SK-N-SH treated with all-trans-retinoic acid at 6 μM for 48 hours (cell line): ENCODE measurements around the gene GRIA4.

Source experiments
- ATAC-seq: fragments of 200-7000 bp; cut with Tn5 transposase; 3 replicates; pipeline ENCODE4 v1.9.1; 2020; ENCODE audit warnings: mild to moderate bottlenecking, moderate library complexity
- ARNTL ChIP-seq: fragments of 450-650 bp; formaldehyde crosslinking; IDR thresholded peaks from 2 replicates; pipeline ENCODE4 v1.5.0; 2020; ENCODE audit warnings: low read depth, mild to moderate bottlenecking, moderate library complexity, borderline replicate concordance
- BACH2 ChIP-seq: fragments of 250-450 bp; sonication (Bioruptor Pico); IDR thresholded peaks from 2 replicates; pipeline ENCODE4 v1.9.0; 2021; ENCODE audit warnings: mild to moderate bottlenecking, borderline replicate concordance
- CREB5 ChIP-seq: fragments of 250-450 bp; sonication (Bioruptor Pico); IDR thresholded peaks from 2 replicates; pipeline ENCODE4 v1.5.1; 2020; ENCODE audit warnings: low read depth, mild to moderate bottlenecking, moderate library complexity
- CSDC2 ChIP-seq: fragments of 250-450 bp; sonication (Bioruptor Pico); IDR thresholded peaks from 2 replicates; pipeline ENCODE4 v1.5.0; 2020; ENCODE audit warnings: mild to moderate bottlenecking, moderate library complexity
- CSRNP3 ChIP-seq: fragments of 250-450 bp; sonication (Bioruptor Pico); IDR thresholded peaks from 2 replicates; pipeline ENCODE4 v1.5.1; 2021; ENCODE audit warnings: mild to moderate bottlenecking, moderate library complexity
- GLIS3 ChIP-seq: fragments of 250-450 bp; sonication (Bioruptor Pico); IDR thresholded peaks from 2 replicates; pipeline ENCODE4 v1.5.0; 2020; ENCODE audit warnings: mild to moderate bottlenecking, moderate library complexity
- OSR1 ChIP-seq: fragments of 250-450 bp; sonication (Bioruptor Pico); IDR thresholded peaks from 2 replicates; pipeline ENCODE4 v1.8.0; 2022; ENCODE audit warnings: moderate library complexity, mild to moderate bottlenecking, inconsistent platforms
- PATZ1 ChIP-seq: fragments of 250-450 bp; sonication (Bioruptor Pico); IDR thresholded peaks from 2 replicates; pipeline ENCODE4 v1.8.0; 2020; ENCODE audit warnings: mild to moderate bottlenecking, moderate library complexity, borderline replicate concordance
- POU6F1 ChIP-seq: fragments of 250-450 bp; sonication (Bioruptor Pico); IDR thresholded peaks from 2 replicates; pipeline ENCODE4 v1.8.0; 2021; ENCODE audit warnings: low read depth, mild to moderate bottlenecking, moderate library complexity, borderline replicate concordance
- RARB ChIP-seq: fragments of 250-450 bp; sonication (Bioruptor Pico); IDR thresholded peaks from 2 replicates; pipeline ENCODE4 v1.8.0; 2021; ENCODE audit warnings: mild to moderate bottlenecking, moderate library complexity
- SNAI2 ChIP-seq: fragments of 250-450 bp; sonication (Bioruptor Pico); IDR thresholded peaks from 2 replicates; pipeline ENCODE4 v1.5.0; 2020; ENCODE audit warnings: mild to moderate bottlenecking, moderate library complexity
- TOX ChIP-seq: fragments of 250-450 bp; sonication (Bioruptor Pico); IDR thresholded peaks from 2 replicates; pipeline ENCODE4 v1.8.0; 2021; ENCODE audit warnings: mild to moderate bottlenecking, moderate library complexity, borderline replicate concordance
- TSHZ2 ChIP-seq: fragments of 250-450 bp; sonication (Bioruptor Pico); IDR thresholded peaks from 2 replicates; pipeline ENCODE4 v1.5.0; 2020; ENCODE audit warnings: mild to moderate bottlenecking, moderate library complexity
- ZC3H10 ChIP-seq: fragments of 250-450 bp; sonication (Bioruptor Pico); IDR thresholded peaks from 2 replicates; pipeline ENCODE4 v1.5.1; 2021; ENCODE audit warnings: mild to moderate bottlenecking, moderate library complexity
- ZFP3 ChIP-seq: fragments of 250-450 bp; sonication (Bioruptor Pico); IDR thresholded peaks from 2 replicates; pipeline ENCODE4 v1.5.0; 2020; ENCODE audit warnings: mild to moderate bottlenecking, moderate library complexity
- ZFP30 ChIP-seq: fragments of 450-650 bp; formaldehyde crosslinking; IDR thresholded peaks from 2 replicates; pipeline ENCODE4 v1.5.0; 2022; ENCODE audit warnings: mild to moderate bottlenecking, moderate library complexity
- ZNF565 ChIP-seq: fragments of 450-650 bp; formaldehyde crosslinking; conservative IDR thresholded peaks from 2 replicates; pipeline ENCODE4 v1.5.0; 2020; ENCODE audit warnings: low read depth, mild to moderate bottlenecking, moderate library complexity
- ZNF70 ChIP-seq: fragments of 450-650 bp; formaldehyde crosslinking; IDR thresholded peaks from 2 replicates; pipeline ENCODE4 v1.5.0; 2020; ENCODE audit warnings: mild to moderate bottlenecking, moderate library complexity
- ZNF8 ChIP-seq: fragments of 450-650 bp; formaldehyde crosslinking; IDR thresholded peaks from 2 replicates; pipeline ENCODE4 v1.5.0; 2020; ENCODE audit warnings: mild to moderate bottlenecking, moderate library complexity

GRIA4 gene

GRCh38 chr11:105854269-105854668 is 244.4 kb downstream of the GRIA4 start:
- no peak for ATAC-seq
- no peak for TF ChIP-seq ZFP30 (CRISPR knock-in tag)
- TF ChIP-seq RARB (CRISPR knock-in tag), result no peak
- TF ChIP-seq CREB5 (CRISPR knock-in tag), result no peak
- no peak for TF ChIP-seq ZNF70 (CRISPR knock-in tag)
- no peak for TF ChIP-seq ARNTL
- no peak for TF ChIP-seq PATZ1
- TF ChIP-seq, all 23 proteins: peak for 0

GRCh38 chr11:105856954-105857353 is 247.1 kb downstream of the GRIA4 start:
- ATAC-seq, result no peak
- TF ChIP-seq CSRNP3 (CRISPR knock-in tag) (no peak), ZC3H10 (CRISPR knock-in tag) (no peak), PATZ1 (no peak)

- TF ChIP-seq TOX (CRISPR knock-in tag) (no peak), ZNF70 (CRISPR knock-in tag) (no peak), CSDC2 (CRISPR knock-in tag) (no peak), TSHZ2 (CRISPR knock-in tag) (no peak), ARNTL (no peak), CREB5 (CRISPR knock-in tag) (no peak), BACH2 (CRISPR knock-in tag) (no peak), ZC3H10 (CRISPR knock-in tag) (no peak), CSRNP3 (CRISPR knock-in tag) (no peak), OSR1 (no peak), ZNF8 (CRISPR knock-in tag) (no peak), ZFP3 (no peak), ZNF565 (no peak), RARB (CRISPR knock-in tag) (no peak), SNAI2 (no peak), ZFP30 (CRISPR knock-in tag) (no peak), GLIS3 (CRISPR knock-in tag) (no peak), POU6F1 (CRISPR knock-in tag) (no peak)
- TF ChIP-seq, all 23 proteins: peak for 0
- ATAC-seq, result no peak
Observed at GRCh38 chr11:105857728-105858127, 247.9 kb downstream of the GRIA4 start.
